ENCODE data around the gene CDH24. TPM values are rescaled to one million over a fixed set of nuclear protein-coding genes. Genes with fewer than 3 reads are reported as not detected.

Gene CDH24
- total and polyA plus RNA-seq, 10 of the 15 experiments (the other 5 are each of a cell fraction or from before 2014, with no cell fraction given) = 0.10 to 1.5 (median 0.45) TPM; not detected in 2

- TF ChIP-seq CEBPB (IDR thresholded peaks at IDR 0.05; ENCODE audit: borderline replicate concordance in 1 of 2, low read depth in 2 of 2, low read length in 2 of 2) (no peak), CUX1 (IDR thresholded peaks at IDR 0.05; ENCODE audit: insufficient replicate concordance, low read depth, low read length) (no peak), IRF4 (IDR thresholded peaks at IDR 0.05; ENCODE audit: low read depth, low read length) (no peak), MLLT1 (IDR thresholded peaks at IDR 0.05) (no peak), POLR2AphosphoS2 (IDR thresholded peaks at IDR 0.05; ENCODE audit: low read depth, low read length) (no peak), SKIL (IDR thresholded peaks at IDR 0.05; ENCODE audit: low read depth, poor library complexity, severe bottlenecking) (peak; percentile 35), JUND (IDR thresholded peaks at IDR 0.05; ENCODE audit: low read depth, low read length) (no peak), NFYA (IDR thresholded peaks at IDR 0.05; ENCODE audit: borderline replicate concordance, low read depth, low read length) (no peak), KDM1A (IDR thresholded peaks at IDR 0.05; ENCODE audit: borderline replicate concordance) (no peak), ZNF687 (IDR thresholded peaks at IDR 0.05) (no peak), SIX5 (IDR thresholded peaks at IDR 0.05; ENCODE audit: low read depth, low read length, severe bottlenecking) (no peak), MXI1 (IDR thresholded peaks at IDR 0.05; ENCODE audit: low read depth, low read length) (no peak)
Observed at GRCh38 chr14:23068789-23069412, 11.6 kb upstream of the CDH24 start (continued).
